ENCODE measurements around the gene SIAE. TPM values are rescaled to one million over a fixed set of nuclear protein-coding genes. Genes with fewer than 3 reads are reported as not detected.
"Not testable (repeated sequence)": the region's sequence is repeated elsewhere in the genome, so short reads cannot be mapped to it uniquely, and the experiment has no call there.

SIAE gene
- total RNA-seq, 1 donor, result 4.3 TPM

DNA sequence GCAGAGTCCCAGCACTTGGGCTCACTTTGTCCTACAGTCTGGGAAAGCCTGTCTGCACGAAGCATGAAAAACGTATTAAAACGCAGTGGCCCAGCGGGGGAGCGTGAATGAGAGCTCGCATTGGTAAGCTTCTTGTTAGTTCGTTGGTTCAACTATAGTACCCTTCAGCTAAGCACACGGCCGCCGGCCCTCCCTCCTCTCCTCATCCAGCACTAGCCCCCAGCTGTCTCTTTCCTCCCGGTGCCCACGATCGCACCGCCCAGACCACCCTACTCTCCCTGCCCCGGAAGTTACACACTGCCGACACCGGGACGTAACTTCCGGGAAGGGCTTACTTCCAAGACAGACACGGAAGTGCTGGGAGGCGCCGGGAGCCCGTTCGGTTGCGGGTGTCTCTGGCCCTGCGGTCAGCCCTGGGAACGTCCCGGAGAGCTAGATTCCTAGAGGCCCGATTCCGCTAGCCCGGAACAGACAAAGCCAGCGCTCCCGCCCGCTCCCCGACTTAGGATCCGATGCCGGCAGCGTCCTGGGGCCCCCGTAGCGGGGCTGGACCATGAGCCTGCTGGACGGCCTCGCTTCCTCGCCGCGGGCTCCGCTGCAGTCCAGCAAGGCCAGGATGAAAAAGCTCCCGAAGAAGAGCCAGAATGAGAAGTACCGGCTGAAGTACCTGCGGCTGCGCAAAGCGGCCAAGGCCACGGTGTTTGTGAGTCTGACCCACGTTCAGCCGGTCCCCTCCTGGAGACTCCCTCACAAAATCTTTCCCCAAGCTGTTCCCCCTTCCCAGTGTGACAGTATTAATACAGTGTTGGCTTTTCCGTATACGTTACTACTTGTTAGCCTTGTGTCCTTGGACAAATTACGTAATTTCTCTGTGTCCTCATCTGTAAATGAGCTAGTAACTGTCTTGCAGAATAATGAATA, 50.7 kb downstream of the SIAE start, which contains the start of gene TBRG1:
Gene TBRG1 (plus strand): TSS at position 334 of the 921 bp plus-strand sequence. CDS start 220 bp downstream, at position 554.
- H3K4me1 ChIP-seq (ENCODE audit: insufficient read depth, low read length), result peaks cover 36% of the 10 kb centered on the region
- H3K4me3 ChIP-seq (ENCODE audit: low read length), result peak within 1 kb of the TSS; percentile 88
- H3K27me3 ChIP-seq (ENCODE audit: insufficient read depth, low read length), result no peaks in the 10 kb centered on the region
- no peaks in the 10 kb centered on the region for H3K9me3 ChIP-seq (ENCODE audit: low read depth, low read length)

- Histone ChIP-seq H3K4me1 (ENCODE audit: insufficient read depth, low read length) (peaks cover 14% of the 10 kb centered on the region), H3K4me3 (ENCODE audit: low read length) (no peak overlapping the region), H3K27me3 (ENCODE audit: insufficient read depth, low read length) (no peaks in the 10 kb centered on the region), H3K9me3 (ENCODE audit: low read depth, low read length) (no peaks in the 10 kb centered on the region)
Observed at GRCh38 chr11:124618863-124619262, 54.7 kb downstream of the SIAE start.

GRCh38 chr11:124612567-124613246, 60.8 kb downstream of the SIAE start:
- Histone ChIP-seq H3K4me1 (ENCODE audit: insufficient read depth, low read length) (no peaks in the 10 kb centered on the region), H3K9me3 (ENCODE audit: low read depth, low read length) (no peaks in the 10 kb centered on the region), H3K4me3 (ENCODE audit: low read length) (no peak overlapping the region), H3K27me3 (ENCODE audit: insufficient read depth, low read length) (no peaks in the 10 kb centered on the region)

DNA sequence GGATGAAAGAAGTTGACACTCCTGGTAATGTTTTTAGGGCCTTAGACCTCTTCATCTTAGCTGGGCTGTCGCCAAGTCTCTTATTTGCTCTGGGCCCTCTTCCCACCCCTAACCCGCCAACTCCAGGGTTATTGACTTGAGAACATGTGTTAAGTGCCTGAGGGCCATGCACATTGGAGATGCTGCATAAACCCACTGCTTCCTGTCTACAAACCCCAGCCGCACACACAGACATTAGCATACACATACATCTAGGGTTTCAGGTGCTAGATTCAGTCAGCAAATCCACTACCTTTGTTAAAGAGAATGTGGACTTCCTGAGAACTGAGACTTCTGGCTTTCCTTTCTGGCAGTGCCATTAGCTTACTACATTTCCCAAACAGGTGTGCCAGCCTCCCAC, 61.5 kb downstream of the SIAE start:
- Histone ChIP-seq H3K27me3 (ENCODE audit: insufficient read depth, low read length) (no peaks in the 10 kb centered on the region), H3K9me3 (ENCODE audit: low read depth, low read length) (no peaks in the 10 kb centered on the region), H3K4me1 (ENCODE audit: insufficient read depth, low read length) (no peaks in the 10 kb centered on the region), H3K4me3 (ENCODE audit: low read length) (no peak overlapping the region)

- H3K4me3 ChIP-seq (ENCODE audit: low read length), result no peak within 1 kb of the TSS
- H3K4me1 ChIP-seq (ENCODE audit: insufficient read depth, low read length), result peaks cover under 1% of the 10 kb centered on the region
- no peaks in the 10 kb centered on the region for H3K9me3 ChIP-seq (ENCODE audit: low read depth, low read length)
- no peaks in the 10 kb centered on the region for H3K27me3 ChIP-seq (ENCODE audit: insufficient read depth, low read length)
Observed at GRCh38 chr11:124611064-124611463, 62.5 kb downstream of the SIAE start, which contains the start of gene PANX3. TSS of gene PANX3 (plus strand) at chr11:124611428. CDS start at chr11:124611557, 129 bp downstream.

DNA sequence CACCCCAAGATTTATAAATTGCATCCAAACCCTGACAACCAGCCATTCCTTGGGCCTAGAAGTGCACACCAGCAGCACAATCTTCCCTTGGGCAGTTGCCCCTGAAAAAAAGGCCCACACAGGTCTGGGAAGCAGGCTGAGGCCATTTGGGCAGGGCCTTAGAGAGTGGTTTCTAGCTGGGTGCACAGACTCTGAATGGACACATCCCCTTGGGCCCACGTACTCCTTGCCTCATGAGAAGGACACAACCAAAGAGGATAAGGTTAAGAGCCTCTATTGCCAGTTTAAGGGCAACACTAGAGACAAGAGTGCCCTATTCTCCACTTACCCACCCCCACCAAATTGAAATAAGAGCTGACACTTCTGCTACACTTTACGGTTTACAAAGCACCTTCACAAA, 63.2 kb downstream of the SIAE start:
- Histone ChIP-seq H3K4me3 (ENCODE audit: low read length) (no peak overlapping the region), H3K9me3 (ENCODE audit: low read depth, low read length) (no peaks in the 10 kb centered on the region), H3K27me3 (ENCODE audit: insufficient read depth, low read length) (no peaks in the 10 kb centered on the region), H3K4me1 (ENCODE audit: insufficient read depth, low read length) (peaks cover 6% of the 10 kb centered on the region)

GRCh38 chr11:124608147-124608546, 65.4 kb downstream of the SIAE start:
- Histone ChIP-seq H3K27me3 (ENCODE audit: insufficient read depth, low read length) (no peaks in the 10 kb centered on the region), H3K4me1 (ENCODE audit: insufficient read depth, low read length) (peaks cover 6% of the 10 kb centered on the region), H3K9me3 (ENCODE audit: low read depth, low read length) (no peaks in the 10 kb centered on the region), H3K4me3 (ENCODE audit: low read length) (no peak overlapping the region)

DNA sequence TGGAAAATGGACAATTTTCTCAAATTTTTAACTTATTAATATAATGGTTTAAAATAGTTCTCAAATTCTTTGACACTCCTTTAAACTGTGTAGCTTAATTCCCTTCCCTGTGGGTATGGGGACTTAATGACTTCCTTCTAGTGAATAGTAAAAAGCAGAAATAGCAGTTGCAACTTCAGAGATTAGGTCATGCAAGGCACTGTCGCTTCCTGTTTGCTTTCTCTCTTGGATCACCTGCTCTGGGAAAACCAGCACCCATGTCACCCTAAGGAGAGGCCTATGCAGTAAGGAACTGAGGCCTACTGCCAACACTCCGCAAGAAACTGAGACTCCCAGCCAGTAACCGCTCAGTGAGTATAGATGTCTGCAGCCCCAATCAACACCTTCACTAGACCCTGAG, 67.8 kb downstream of the SIAE start:
- Histone ChIP-seq H3K4me1 (ENCODE audit: insufficient read depth, low read length) (peaks cover 6% of the 10 kb centered on the region), H3K9me3 (ENCODE audit: low read depth, low read length) (no peaks in the 10 kb centered on the region), H3K27me3 (ENCODE audit: insufficient read depth, low read length) (no peaks in the 10 kb centered on the region), H3K4me3 (ENCODE audit: low read length) (no peak overlapping the region)

DNA sequence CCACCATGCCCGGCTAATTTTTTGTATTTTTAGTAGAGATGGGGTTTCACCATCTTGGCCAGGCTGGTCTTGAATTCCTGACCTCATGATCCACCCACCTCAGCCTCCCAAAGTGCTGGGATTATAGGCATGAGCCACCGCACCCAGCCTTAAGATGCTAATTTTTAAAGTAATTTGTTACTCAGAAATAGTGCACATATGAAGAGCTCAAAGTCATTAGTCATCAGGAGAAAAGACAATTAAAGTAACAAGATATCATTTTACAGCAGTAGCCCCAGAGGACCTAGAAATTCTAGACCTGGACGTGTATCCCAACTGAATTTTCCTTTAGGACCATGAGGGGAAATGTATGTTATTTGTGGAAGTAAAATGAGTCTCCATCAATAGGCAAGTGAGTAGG, 70.8 kb downstream of the SIAE start:
- not testable (repeated sequence) for H3K4me3 ChIP-seq (ENCODE audit: low read length); H3K4me1 ChIP-seq (ENCODE audit: insufficient read depth, low read length); H3K27me3 ChIP-seq (ENCODE audit: insufficient read depth, low read length); H3K9me3 ChIP-seq (ENCODE audit: low read depth, low read length)

GRCh38 chr11:124602193-124602592, 71.3 kb downstream of the SIAE start:
- Histone ChIP-seq H3K4me1 (ENCODE audit: insufficient read depth, low read length) (peaks cover 6% of the 10 kb centered on the region), H3K4me3 (ENCODE audit: low read length) (no peak overlapping the region), H3K9me3 (ENCODE audit: low read depth, low read length) (no peaks in the 10 kb centered on the region), H3K27me3 (ENCODE audit: insufficient read depth, low read length) (peaks cover 10% of the 10 kb centered on the region)

DNA sequence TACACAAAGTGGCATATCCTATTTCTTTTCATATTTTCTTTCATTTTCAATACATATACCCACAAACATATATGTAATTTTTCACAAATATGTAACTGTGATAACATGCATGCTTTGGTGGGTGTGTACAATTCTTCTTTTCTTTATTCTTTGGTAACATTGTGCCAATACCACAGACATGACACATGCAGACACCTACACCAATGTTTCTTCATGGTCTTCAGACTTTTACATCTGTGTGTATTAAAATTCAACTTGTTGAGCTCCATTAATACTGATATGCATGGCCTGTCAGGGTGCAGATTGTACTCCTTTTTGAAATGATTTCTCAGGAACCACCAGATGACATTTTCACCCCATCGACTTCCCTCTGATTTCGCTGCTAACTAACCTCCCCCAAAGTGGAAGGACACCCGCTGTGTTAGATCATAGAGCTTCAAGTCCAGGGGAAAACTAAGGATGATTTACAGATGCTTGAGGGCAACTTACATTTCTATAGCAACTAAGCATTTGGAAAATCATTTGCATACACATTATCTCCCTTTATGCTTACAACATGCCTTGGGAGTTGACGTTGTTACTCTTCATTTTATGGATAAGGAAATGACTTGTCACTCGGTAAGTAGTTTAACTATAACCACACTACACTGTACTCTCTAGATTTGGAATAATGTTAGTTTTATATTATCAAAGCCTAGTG, 72.8 kb downstream of the SIAE start:
- Histone ChIP-seq H3K27me3 (ENCODE audit: insufficient read depth, low read length) (peaks cover 13% of the 10 kb centered on the region), H3K4me3 (ENCODE audit: low read length) (no peak overlapping the region), H3K4me1 (ENCODE audit: insufficient read depth, low read length) (peaks cover 2% of the 10 kb centered on the region), H3K9me3 (ENCODE audit: low read depth, low read length) (no peaks in the 10 kb centered on the region)

DNA sequence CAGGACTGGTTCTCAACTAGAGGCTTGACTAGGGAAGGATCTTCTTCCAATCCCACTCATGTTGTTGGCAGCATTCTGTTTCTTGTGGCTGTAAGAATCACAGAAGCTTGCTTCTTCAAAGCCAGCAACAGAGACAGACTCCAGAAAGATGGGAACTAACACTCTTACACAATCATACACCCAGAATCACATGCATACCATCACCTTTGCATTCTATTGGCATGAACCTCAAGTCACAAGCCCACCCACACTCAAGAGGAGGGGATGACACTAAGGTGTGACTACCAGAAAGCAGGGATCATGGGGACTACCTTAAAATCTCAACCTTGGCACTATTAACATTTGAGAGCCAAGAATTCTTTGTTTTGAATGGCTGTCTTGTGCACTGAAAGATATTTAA, 75.9 kb downstream of the SIAE start:
- H3K27me3 ChIP-seq (ENCODE audit: insufficient read depth, low read length), result peaks cover 13% of the 10 kb centered on the region
- no peaks in the 10 kb centered on the region for H3K4me1 ChIP-seq (ENCODE audit: insufficient read depth, low read length)
- no peak overlapping the region for H3K4me3 ChIP-seq (ENCODE audit: low read length)
- H3K9me3 ChIP-seq (ENCODE audit: low read depth, low read length), result no peaks in the 10 kb centered on the region

DNA sequence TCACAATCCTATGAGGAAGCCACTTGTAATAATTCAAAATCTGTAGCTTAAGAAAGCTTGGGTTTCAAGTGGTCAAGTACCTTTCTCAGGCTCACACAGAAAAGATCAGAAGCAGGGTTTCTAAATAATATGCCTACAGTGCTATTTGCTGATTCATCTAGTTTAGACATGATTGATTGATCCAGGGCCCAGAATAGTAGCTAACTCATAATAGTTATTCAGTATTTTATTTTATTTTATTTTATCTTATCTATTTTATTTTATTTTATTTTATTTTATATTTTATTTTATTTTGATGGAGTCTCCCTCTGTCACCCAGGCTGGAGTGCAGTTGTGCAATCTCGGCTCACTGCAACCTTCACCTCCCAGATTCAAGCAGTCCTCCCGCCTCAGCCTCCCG, 78.2 kb downstream of the SIAE start:
- H3K4me3 ChIP-seq (ENCODE audit: low read length), result no peak overlapping the region
- H3K4me1 ChIP-seq (ENCODE audit: insufficient read depth, low read length), result no peaks in the 10 kb centered on the region

GRCh38 chr11:124592627-124593026, 80.9 kb downstream of the SIAE start:
- no peaks in the 10 kb centered on the region for H3K4me1 ChIP-seq (ENCODE audit: insufficient read depth, low read length)
- no peaks in the 10 kb centered on the region for H3K9me3 ChIP-seq (ENCODE audit: low read depth, low read length)
- peaks cover 6% of the 10 kb centered on the region for H3K27me3 ChIP-seq (ENCODE audit: insufficient read depth, low read length)
- no peak overlapping the region for H3K4me3 ChIP-seq (ENCODE audit: low read length)

More for the DNA sequence above, 78.2 kb downstream of the SIAE start:
- Histone ChIP-seq H3K9me3 (ENCODE audit: low read depth, low read length) (no peaks in the 10 kb centered on the region), H3K27me3 (ENCODE audit: insufficient read depth, low read length) (peaks cover 13% of the 10 kb centered on the region)

- Histone ChIP-seq H3K27me3 (ENCODE audit: insufficient read depth, low read length) (peaks cover 6% of the 10 kb centered on the region), H3K4me1 (ENCODE audit: insufficient read depth, low read length) (no peaks in the 10 kb centered on the region), H3K4me3 (ENCODE audit: low read length) (no peak overlapping the region), H3K9me3 (ENCODE audit: low read depth, low read length) (no peaks in the 10 kb centered on the region)
Observed at GRCh38 chr11:124591430-124591829, 82.1 kb downstream of the SIAE start.
